ENCODE data around the gene ALCAM.

ALCAM gene

DNA sequence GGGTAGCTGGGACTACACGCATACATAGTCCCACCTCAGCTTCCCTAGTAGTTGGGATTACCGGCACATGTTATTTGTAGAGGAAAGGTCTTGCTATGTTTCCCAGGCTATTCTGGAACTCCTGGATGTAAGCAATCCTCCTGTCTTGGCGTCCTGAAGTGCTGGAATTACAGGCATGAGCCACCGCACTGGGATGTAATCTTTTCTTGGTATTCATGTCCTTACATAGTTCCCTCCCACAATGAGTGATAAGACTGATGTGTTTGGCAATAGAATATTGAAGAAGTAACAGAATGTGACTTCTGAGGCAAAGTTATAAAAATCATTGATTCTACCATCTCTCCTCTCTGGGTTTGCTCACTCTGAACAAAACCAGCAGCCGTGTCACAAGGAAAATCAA lies 22.7 kb upstream of the ALCAM start:
- DNase-seq (ENCODE audit: extremely low read depth, insufficient read length) = no peak
- TF ChIP-seq, protein P1, sequence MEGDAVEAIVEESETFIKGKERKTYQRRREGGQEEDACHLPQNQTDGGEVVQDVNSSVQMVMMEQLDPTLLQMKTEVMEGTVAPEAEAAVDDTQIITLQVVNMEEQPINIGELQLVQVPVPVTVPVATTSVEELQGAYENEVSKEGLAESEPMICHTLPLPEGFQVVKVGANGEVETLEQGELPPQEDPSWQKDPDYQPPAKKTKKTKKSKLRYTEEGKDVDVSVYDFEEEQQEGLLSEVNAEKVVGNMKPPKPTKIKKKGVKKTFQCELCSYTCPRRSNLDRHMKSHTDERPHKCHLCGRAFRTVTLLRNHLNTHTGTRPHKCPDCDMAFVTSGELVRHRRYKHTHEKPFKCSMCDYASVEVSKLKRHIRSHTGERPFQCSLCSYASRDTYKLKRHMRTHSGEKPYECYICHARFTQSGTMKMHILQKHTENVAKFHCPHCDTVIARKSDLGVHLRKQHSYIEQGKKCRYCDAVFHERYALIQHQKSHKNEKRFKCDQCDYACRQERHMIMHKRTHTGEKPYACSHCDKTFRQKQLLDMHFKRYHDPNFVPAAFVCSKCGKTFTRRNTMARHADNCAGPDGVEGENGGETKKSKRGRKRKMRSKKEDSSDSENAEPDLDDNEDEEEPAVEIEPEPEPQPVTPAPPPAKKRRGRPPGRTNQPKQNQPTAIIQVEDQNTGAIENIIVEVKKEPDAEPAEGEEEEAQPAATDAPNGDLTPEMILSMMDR (IDR thresholded peaks at IDR 0.05; ENCODE audit: insufficient read depth, low read length, poor library complexity, severe bottlenecking) = no peak

DNA sequence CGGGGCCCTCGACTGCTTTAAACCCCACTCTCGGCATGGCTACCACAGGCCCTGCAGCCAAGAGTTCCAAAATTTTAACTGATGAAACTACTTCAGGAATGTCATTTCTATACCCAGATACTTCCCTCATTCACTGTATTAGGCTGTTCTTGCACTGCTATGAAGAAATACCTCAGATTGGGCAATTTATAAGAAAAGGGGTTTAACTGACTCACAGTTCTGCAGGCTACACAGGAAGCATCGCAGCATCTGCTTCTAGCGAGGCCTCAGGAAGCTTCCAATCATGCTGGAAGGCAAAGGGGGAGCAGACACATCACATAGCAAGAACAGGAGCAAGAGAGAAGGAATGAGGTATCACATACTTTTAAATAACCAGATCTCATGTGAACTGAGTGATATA lies 21.6 kb upstream of the ALCAM start:
- TF ChIP-seq, protein P1 (IDR thresholded peaks at IDR 0.05; ENCODE audit: insufficient read depth, low read length, poor library complexity, severe bottlenecking) = no peak
- Histone ChIP-seq H3K4me3 (replicated peaks; ENCODE audit: low read depth, low read length) (no peak overlapping the region), H3K36me3 (ENCODE audit: control insufficient read depth, insufficient read depth, low read length) (no peaks in the 10 kb centered on the region), H3K27me3 (replicated peaks; ENCODE audit: control insufficient read depth, insufficient read depth, low read length) (no peaks in the 10 kb centered on the region)
- no peak for DNase-seq (ENCODE audit: extremely low read depth, insufficient read length)

More for the DNA sequence above, 22.7 kb upstream of the ALCAM start:
- no peaks in the 10 kb centered on the region for H3K36me3 ChIP-seq (ENCODE audit: control insufficient read depth, insufficient read depth, low read length)
- no peaks in the 10 kb centered on the region for H3K27me3 ChIP-seq (replicated peaks; ENCODE audit: control insufficient read depth, insufficient read depth, low read length)
- no peak overlapping the region for H3K4me3 ChIP-seq (replicated peaks; ENCODE audit: low read depth, low read length)

DNA sequence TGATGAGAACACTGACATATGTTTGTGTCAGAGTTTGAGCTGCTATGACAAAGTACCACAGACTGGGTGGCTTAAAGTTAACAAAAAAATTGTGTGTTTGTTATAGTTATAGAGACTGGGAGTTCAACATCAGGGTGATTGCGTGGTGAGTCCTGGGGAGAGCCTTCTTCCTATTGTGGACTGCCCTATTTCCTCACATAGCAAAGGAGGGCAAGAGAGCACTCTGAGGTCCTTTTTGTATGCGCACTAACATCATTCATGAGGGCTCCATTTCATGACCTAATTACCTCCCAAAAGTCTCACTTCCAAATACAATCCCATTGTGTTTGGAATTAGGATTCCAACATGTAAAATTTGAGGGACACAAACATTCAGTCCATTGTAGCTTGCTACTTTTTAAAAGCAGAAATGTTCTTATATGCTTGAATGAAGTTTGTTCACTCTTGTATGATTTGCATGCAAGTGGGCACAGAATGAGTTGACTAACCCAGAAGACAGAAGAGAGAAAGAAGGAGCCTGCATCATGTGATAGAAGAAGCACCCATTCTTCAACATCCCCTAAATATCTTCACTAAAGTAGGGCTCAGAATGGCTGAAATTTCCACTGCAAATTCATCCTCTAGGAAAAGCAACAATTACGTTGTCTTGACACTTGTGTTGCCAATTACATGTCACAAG lies 18.9 kb upstream of the ALCAM start:
- no peaks in the 10 kb centered on the region for H3K27me3 ChIP-seq (replicated peaks; ENCODE audit: control insufficient read depth, insufficient read depth, low read length)
- TF ChIP-seq, protein P1 (IDR thresholded peaks at IDR 0.05; ENCODE audit: insufficient read depth, low read length, poor library complexity, severe bottlenecking) = no peak
- H3K4me3 ChIP-seq (replicated peaks; ENCODE audit: low read depth, low read length) = no peak overlapping the region
- no peak for DNase-seq (ENCODE audit: extremely low read depth, insufficient read length)
- H3K36me3 ChIP-seq (ENCODE audit: control insufficient read depth, insufficient read depth, low read length) = no peaks in the 10 kb centered on the region

DNA sequence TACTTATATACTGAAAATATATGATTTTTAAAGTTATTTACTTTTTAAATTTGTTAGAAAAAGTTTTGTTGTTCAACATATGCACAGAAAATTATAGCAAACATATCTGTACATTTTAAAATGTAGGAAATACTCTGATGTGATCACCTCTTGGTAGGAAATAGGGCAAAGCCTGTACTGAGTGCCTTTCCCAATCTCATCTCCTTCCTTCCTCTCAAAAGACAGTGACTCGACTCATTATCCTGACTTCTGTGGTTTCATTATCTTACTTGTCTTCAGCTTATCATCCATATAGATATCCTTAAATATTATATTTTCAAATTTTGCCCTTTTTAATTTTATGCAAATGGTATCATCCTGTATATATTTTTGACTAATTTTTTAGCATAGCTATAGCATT lies 18.4 kb upstream of the ALCAM start:
- TF ChIP-seq, protein P1 (IDR thresholded peaks at IDR 0.05; ENCODE audit: insufficient read depth, low read length, poor library complexity, severe bottlenecking) = no peak
- no peaks in the 10 kb centered on the region for H3K36me3 ChIP-seq (ENCODE audit: control insufficient read depth, insufficient read depth, low read length)
- no peaks in the 10 kb centered on the region for H3K27me3 ChIP-seq (replicated peaks; ENCODE audit: control insufficient read depth, insufficient read depth, low read length)
- DNase-seq (ENCODE audit: extremely low read depth, insufficient read length) = no peak
- H3K4me3 ChIP-seq (replicated peaks; ENCODE audit: low read depth, low read length) = no peak overlapping the region

DNA sequence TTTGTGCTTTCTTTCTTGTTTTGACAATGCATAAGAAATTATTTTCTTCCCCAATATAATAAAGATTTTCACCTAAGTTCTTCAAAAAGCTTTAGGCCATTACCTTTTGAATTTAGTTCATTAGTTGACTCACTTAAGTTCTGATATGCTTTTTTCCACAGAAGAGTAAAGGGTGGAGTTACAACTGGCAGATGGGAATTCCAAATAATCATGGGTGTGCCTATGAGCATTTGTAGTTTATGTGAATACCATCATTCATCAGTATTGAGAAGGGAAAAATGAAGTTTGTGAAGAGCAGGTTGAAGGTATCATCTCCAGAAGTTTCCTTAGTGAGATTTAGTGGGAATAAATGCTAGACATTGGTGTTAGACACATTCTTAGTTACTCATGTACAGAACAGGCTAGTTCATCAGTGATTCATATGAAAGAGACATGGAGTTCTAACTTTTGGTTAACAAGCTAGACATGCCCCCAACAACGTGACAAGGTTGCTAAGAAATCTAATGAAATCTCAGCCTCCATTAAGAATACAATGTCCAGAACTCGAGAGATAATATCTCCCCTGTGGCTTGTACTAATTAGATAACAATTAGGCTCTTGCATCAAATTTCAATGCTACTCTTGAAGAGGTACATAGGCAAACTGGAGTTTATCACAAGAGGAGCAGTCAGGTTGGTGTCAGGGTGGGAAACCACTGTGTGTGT lies 16.9 kb upstream of the ALCAM start:
- TF ChIP-seq, protein P1 (IDR thresholded peaks at IDR 0.05; ENCODE audit: insufficient read depth, low read length, poor library complexity, severe bottlenecking) = no peak
- no peak overlapping the region for H3K4me3 ChIP-seq (replicated peaks; ENCODE audit: low read depth, low read length)
- H3K36me3 ChIP-seq (ENCODE audit: control insufficient read depth, insufficient read depth, low read length) = no peaks in the 10 kb centered on the region
- H3K27me3 ChIP-seq (replicated peaks; ENCODE audit: control insufficient read depth, insufficient read depth, low read length) = no peaks in the 10 kb centered on the region
- DNase-seq (ENCODE audit: extremely low read depth, insufficient read length) = no peak

Data from GM06990 (cell line).